Measurements from ENCODE around the gene RGS9.

DNA sequence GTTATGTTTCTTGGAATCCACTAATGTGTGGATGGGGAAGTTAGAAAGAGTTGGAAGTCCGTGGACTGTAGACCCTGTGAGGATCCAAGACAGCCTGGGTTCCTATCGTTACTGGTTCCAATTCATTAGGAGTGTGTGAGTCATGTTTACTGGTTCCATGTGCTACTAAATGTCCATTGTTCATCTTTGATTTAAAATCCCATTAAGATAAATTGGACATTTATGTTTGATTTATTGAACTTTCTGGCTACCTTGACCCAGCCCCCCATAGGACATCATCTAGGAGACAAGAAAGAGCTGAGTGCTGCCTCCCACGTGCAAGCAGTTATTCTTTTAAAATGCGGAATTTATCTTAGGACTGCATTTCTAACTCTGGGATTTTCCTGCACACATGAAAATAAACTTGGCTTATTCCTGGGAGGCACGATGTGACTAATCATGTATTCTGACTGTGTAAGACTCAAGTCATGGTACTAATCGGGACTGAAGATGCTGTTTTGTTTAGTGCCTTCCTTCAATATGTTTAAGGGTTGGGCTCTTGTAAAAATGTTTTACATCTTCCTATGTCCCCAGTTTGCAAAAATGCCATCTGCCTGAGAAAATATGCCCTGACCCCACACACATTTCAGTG, 53.4 kb downstream of the RGS9 start:
- TF ChIP-seq, protein P1, sequence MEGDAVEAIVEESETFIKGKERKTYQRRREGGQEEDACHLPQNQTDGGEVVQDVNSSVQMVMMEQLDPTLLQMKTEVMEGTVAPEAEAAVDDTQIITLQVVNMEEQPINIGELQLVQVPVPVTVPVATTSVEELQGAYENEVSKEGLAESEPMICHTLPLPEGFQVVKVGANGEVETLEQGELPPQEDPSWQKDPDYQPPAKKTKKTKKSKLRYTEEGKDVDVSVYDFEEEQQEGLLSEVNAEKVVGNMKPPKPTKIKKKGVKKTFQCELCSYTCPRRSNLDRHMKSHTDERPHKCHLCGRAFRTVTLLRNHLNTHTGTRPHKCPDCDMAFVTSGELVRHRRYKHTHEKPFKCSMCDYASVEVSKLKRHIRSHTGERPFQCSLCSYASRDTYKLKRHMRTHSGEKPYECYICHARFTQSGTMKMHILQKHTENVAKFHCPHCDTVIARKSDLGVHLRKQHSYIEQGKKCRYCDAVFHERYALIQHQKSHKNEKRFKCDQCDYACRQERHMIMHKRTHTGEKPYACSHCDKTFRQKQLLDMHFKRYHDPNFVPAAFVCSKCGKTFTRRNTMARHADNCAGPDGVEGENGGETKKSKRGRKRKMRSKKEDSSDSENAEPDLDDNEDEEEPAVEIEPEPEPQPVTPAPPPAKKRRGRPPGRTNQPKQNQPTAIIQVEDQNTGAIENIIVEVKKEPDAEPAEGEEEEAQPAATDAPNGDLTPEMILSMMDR (IDR thresholded peaks at IDR 0.05) = no peak
- no peak for TF ChIP-seq ZFX (IDR thresholded peaks at IDR 0.05; ENCODE audit: borderline replicate concordance)
